Loucy (cell line): ENCODE measurements around the gene MON2.

Experiments used
- EZH2phosphoT487 ChIP-seq: fragments of 200-600 bp; IDR thresholded peaks from 2 replicates; pipeline ENCODE4 v1.6.1; 2018; ENCODE audit warnings: antibody characterized with exemption, mild to moderate bottlenecking, moderate library complexity, borderline replicate concordance
- TF ChIP-seq, protein P1 (sequence below): fragments of 200-600 bp; sonication (generic); conservative IDR thresholded peaks from 2 replicates; pipeline ENCODE4 v1.5.1; 2014; ENCODE audit warnings: mild to moderate bottlenecking, antibody characterized with exemption, low read length

- TF ChIP-seq, protein P1, sequence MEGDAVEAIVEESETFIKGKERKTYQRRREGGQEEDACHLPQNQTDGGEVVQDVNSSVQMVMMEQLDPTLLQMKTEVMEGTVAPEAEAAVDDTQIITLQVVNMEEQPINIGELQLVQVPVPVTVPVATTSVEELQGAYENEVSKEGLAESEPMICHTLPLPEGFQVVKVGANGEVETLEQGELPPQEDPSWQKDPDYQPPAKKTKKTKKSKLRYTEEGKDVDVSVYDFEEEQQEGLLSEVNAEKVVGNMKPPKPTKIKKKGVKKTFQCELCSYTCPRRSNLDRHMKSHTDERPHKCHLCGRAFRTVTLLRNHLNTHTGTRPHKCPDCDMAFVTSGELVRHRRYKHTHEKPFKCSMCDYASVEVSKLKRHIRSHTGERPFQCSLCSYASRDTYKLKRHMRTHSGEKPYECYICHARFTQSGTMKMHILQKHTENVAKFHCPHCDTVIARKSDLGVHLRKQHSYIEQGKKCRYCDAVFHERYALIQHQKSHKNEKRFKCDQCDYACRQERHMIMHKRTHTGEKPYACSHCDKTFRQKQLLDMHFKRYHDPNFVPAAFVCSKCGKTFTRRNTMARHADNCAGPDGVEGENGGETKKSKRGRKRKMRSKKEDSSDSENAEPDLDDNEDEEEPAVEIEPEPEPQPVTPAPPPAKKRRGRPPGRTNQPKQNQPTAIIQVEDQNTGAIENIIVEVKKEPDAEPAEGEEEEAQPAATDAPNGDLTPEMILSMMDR: no peak
- no peak for TF ChIP-seq EZH2phosphoT487
Measured at GRCh38 chr12:62584619-62585018, 118.0 kb downstream of the MON2 start.
